NT2/D1 (cell line): Measurements from ENCODE around the gene PLXNA1.

Experiments used
- SUZ12 ChIP-seq: IDR thresholded peaks from 2 replicates; pipeline ENCODE4 v1.6.1; 2011; ENCODE audit not compliant: insufficient read length, insufficient read depth; ENCODE audit errors: extremely low read depth
- YY1 ChIP-seq: IDR thresholded peaks from 2 replicates; pipeline ENCODE4 v1.6.1; 2011; ENCODE audit not compliant: insufficient read length, insufficient read depth
- ZNF274 ChIP-seq: IDR thresholded peaks from 2 replicates; pipeline ENCODE4 v1.6.1; 2011; ENCODE audit warnings: mild to moderate bottlenecking, low read depth, low read length

DNA sequence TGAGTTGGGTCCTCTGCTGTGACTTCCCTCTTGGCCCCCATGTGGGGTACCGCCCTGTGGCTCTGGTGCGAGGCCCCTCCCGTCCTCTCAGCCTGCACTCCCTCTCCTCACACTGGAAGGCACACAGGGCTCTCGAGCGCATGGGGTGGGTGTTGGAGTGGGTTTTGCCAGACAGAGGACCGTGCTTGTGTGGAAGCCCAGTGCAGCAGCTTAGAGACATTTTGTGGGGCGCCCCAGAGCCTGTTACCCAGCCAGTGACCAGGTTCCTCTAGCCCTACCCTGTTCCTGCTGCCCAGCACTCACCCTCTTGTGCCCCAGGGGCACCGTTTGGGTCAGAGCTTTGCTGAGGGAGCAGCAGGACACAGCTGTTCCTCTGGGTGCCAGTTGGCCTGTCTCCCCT, 9.9 kb downstream of the PLXNA1 start:
- TF ChIP-seq ZNF274 (no peak), YY1 (no peak), SUZ12 (no peak)
